ENCODE data around the gene CCDC18.

Gene CCDC18

GRCh38 chr1:93321720-93322119, 141.2 kb downstream of the CCDC18 start:
- DNase-seq, result no peak

DNA sequence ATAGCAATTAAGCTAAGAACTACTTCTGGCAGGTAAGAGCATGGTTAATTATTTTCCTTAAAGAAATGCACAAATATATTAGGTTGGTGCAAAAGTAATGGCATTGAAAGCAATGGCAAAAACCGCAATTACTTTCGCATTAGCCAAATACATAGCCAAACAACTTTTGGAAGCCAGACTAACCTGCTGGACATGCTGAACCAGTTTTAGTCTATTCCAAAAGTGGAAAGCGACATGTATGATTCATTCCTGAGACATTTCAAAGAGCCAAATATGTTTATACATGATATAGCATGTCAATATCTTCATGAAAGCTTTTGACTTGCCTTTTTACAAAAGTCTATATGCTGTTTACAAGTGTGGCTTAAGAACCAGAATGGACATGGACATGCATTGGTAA, 141.8 kb downstream of the CCDC18 start:
- no peak for DNase-seq

- DNase-seq, result no peak
Observed at GRCh38 chr1:93323185-93323820, 142.8 kb downstream of the CCDC18 start.

DNA sequence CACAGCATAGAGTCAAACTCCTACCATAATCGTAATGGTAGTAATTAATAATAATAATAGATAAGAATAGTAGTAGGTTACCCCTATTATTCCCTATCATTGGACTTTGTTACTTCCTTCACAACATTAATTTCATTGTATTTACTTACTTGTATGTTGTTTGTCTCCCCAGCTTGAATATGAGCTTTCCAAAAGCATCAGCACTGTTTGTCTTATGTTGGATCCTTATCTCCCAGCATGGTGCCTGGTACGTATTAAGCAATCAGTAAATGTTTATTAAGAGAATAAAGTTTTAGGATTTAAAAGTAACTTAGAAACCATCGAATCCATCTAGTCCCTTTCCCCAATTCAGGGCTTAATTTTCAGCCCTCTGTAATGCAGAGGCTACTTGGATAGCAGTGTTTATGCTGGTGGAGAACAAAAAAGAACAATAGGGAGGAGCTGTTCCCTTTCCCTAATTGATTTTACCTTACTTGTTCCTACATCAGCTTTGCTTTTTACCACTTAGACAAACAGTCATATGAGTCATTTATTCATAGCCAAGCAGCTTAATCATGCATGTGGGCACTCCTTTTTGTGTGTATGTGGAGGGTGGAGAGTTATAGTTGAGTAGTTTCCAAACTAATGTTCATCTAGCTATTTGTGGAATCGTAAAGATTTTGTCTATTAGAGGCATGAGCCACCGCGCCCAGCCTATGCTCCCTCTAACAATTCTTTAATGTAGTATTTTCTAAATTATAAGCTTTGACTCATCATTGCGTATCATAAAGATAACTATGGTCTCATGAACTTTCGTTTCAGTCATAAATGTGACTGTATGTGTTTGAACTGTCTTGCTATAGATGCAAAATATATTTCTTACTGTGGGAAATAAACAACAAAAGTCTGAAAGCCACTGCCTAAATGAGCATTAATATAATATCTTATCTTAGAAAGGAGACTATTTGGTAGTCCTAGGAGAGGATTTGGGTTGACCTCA, 144.3 kb downstream of the CCDC18 start:
- DNase-seq, result no peak

All from activated CD4-positive, alpha-beta T cell treated with anti-CD3 and anti-CD28 coated beads for 48 hours (primary cell).